Measurements from ENCODE around the gene TOM1. TPM values are rescaled to one million over a fixed set of nuclear protein-coding genes. Genes with fewer than 3 reads are reported as not detected.
A peak's percentile ranks its signal among the peaks of the same experiment; 100 is the strongest.

TOM1 gene
- total RNA-seq, 1 donor from 2014 or later: 16.8 TPM

- peaks cover 49% of the 10 kb centered on the region for H3K36me3 Mint-ChIP-seq (ENCODE audit: low read depth)
- H3K4me1 Mint-ChIP-seq: no peaks in the 10 kb centered on the region
- H3K9me3 Mint-ChIP-seq: no peaks in the 10 kb centered on the region
- intact Hi-C loops (cut with micrococcal nuclease): no loop called here
- no peak overlapping the region for H3K4me3 Mint-ChIP-seq
- H3K27ac Mint-ChIP-seq: no peak overlapping the region
- no peaks in the 10 kb centered on the region for H3K27me3 Mint-ChIP-seq
- DNase-seq: no peak
Measured at GRCh38 chr22:35292786-35293185, 6.9 kb upstream of the TOM1 start.

- peaks cover 2% of the 10 kb centered on the region for H3K27me3 Mint-ChIP-seq
- H3K36me3 Mint-ChIP-seq (ENCODE audit: low read depth): peaks cover 37% of the 10 kb centered on the region
- H3K4me3 Mint-ChIP-seq: no peak overlapping the region
- H3K4me1 Mint-ChIP-seq: peaks cover 19% of the 10 kb centered on the region
- H3K27ac Mint-ChIP-seq: no peak overlapping the region
- intact Hi-C loops (cut with micrococcal nuclease): no loop called here
- no peak for DNase-seq
- no peaks in the 10 kb centered on the region for H3K9me3 Mint-ChIP-seq
Measured at GRCh38 chr22:35296051-35296450, 3.6 kb upstream of the TOM1 start.

GRCh38 chr22:35299217-35299672, 449 bp upstream of the TOM1 start:
- H3K27me3 Mint-ChIP-seq: peaks cover 2% of the 10 kb centered on the region
- intact Hi-C loops (cut with micrococcal nuclease): no loop called here
- no peaks in the 10 kb centered on the region for H3K9me3 Mint-ChIP-seq
- H3K36me3 Mint-ChIP-seq (ENCODE audit: low read depth): peaks cover 20% of the 10 kb centered on the region
- peak overlapping the region; percentile 96 for H3K4me3 Mint-ChIP-seq
- peaks cover 31% of the 10 kb centered on the region for H3K4me1 Mint-ChIP-seq
- peak overlapping the region; percentile 94 for H3K27ac Mint-ChIP-seq
- no peak for DNase-seq

GRCh38 chr22:35301372-35301874, 1.7 kb downstream of the TOM1 start:
- peaks cover 2% of the 10 kb centered on the region for H3K27me3 Mint-ChIP-seq
- H3K9me3 Mint-ChIP-seq: no peaks in the 10 kb centered on the region
- DNase-seq: no peak
- peaks cover 15% of the 10 kb centered on the region for H3K36me3 Mint-ChIP-seq (ENCODE audit: low read depth)
- H3K27ac Mint-ChIP-seq: peak overlapping the region; percentile 78
- intact Hi-C loops (cut with micrococcal nuclease): loop anchor here (2.0 kb wide), 3 partner anchors 45 to 347 kb away; partner anchors contain the start of genes APOL6 and HMGXB4
- H3K4me1 Mint-ChIP-seq: peaks cover 42% of the 10 kb centered on the region
- H3K4me3 Mint-ChIP-seq: peak overlapping the region; percentile 96

- DNase-seq: no peak
- intact Hi-C loops (cut with micrococcal nuclease): no loop called here
- H3K36me3 Mint-ChIP-seq (ENCODE audit: low read depth): peaks cover 11% of the 10 kb centered on the region
- no peaks in the 10 kb centered on the region for H3K9me3 Mint-ChIP-seq
- H3K4me3 Mint-ChIP-seq: peak overlapping the region; percentile 9
- no peak overlapping the region for H3K27ac Mint-ChIP-seq
- H3K4me1 Mint-ChIP-seq: peaks cover 56% of the 10 kb centered on the region
- peaks cover 2% of the 10 kb centered on the region for H3K27me3 Mint-ChIP-seq
Measured at GRCh38 chr22:35303029-35303624, 3.4 kb downstream of the TOM1 start.

GRCh38 chr22:35305525-35306070, 5.9 kb downstream of the TOM1 start:
- Mint-ChIP-seq H3K9me3 (no peaks in the 10 kb centered on the region), H3K27me3 (no peaks in the 10 kb centered on the region), H3K36me3 (ENCODE audit: low read depth) (peaks cover 9% of the 10 kb centered on the region), H3K4me1 (peaks cover 63% of the 10 kb centered on the region), H3K4me3 (no peak overlapping the region), H3K27ac (peak overlapping the region; percentile 34)
- intact Hi-C loops (cut with micrococcal nuclease): no loop called here
- no peak for DNase-seq

GRCh38 chr22:35306350-35306967, 6.8 kb downstream of the TOM1 start:
- H3K9me3 Mint-ChIP-seq: no peaks in the 10 kb centered on the region
- intact Hi-C loops (cut with micrococcal nuclease): no loop called here
- no peaks in the 10 kb centered on the region for H3K27me3 Mint-ChIP-seq
- no peak overlapping the region for H3K4me3 Mint-ChIP-seq
- no peak for DNase-seq
- peaks cover 65% of the 10 kb centered on the region for H3K4me1 Mint-ChIP-seq
- peaks cover 9% of the 10 kb centered on the region for H3K36me3 Mint-ChIP-seq (ENCODE audit: low read depth)
- peak overlapping the region; percentile 21 for H3K27ac Mint-ChIP-seq

GRCh38 chr22:35307372-35307771, 7.7 kb downstream of the TOM1 start:
- no peak overlapping the region for H3K4me3 Mint-ChIP-seq
- H3K36me3 Mint-ChIP-seq (ENCODE audit: low read depth): peaks cover 9% of the 10 kb centered on the region
- intact Hi-C loops (cut with micrococcal nuclease): no loop called here
- peaks cover 68% of the 10 kb centered on the region for H3K4me1 Mint-ChIP-seq
- H3K27ac Mint-ChIP-seq: no peak overlapping the region
- H3K9me3 Mint-ChIP-seq: no peaks in the 10 kb centered on the region
- no peaks in the 10 kb centered on the region for H3K27me3 Mint-ChIP-seq
- DNase-seq: no peak

- intact Hi-C loops (cut with micrococcal nuclease): no loop called here
- H3K36me3 Mint-ChIP-seq (ENCODE audit: low read depth): peaks cover 6% of the 10 kb centered on the region
- no peak for DNase-seq
- no peaks in the 10 kb centered on the region for H3K9me3 Mint-ChIP-seq
- no peak overlapping the region for H3K27ac Mint-ChIP-seq
- peaks cover 71% of the 10 kb centered on the region for H3K4me1 Mint-ChIP-seq
- no peaks in the 10 kb centered on the region for H3K27me3 Mint-ChIP-seq
- no peak overlapping the region for H3K4me3 Mint-ChIP-seq
Measured at GRCh38 chr22:35307892-35308291, 8.2 kb downstream of the TOM1 start.

- Mint-ChIP-seq H3K27ac (peak overlapping the region; percentile 68), H3K4me1 (peaks cover 72% of the 10 kb centered on the region), H3K4me3 (peak overlapping the region; percentile 31), H3K36me3 (ENCODE audit: low read depth) (peaks cover 4% of the 10 kb centered on the region), H3K27me3 (no peaks in the 10 kb centered on the region), H3K9me3 (no peaks in the 10 kb centered on the region)
- DNase-seq: no peak
- intact Hi-C loops (cut with micrococcal nuclease): no loop called here
Measured at GRCh38 chr22:35308480-35309021, 8.9 kb downstream of the TOM1 start.

- no peak overlapping the region for H3K4me3 Mint-ChIP-seq
- no peaks in the 10 kb centered on the region for H3K36me3 Mint-ChIP-seq (ENCODE audit: low read depth)
- intact Hi-C loops (cut with micrococcal nuclease): no loop called here
- H3K27ac Mint-ChIP-seq: peak overlapping the region; percentile 35
- no peaks in the 10 kb centered on the region for H3K9me3 Mint-ChIP-seq
- no peaks in the 10 kb centered on the region for H3K27me3 Mint-ChIP-seq
- H3K4me1 Mint-ChIP-seq: peaks cover 70% of the 10 kb centered on the region
- no peak for DNase-seq
Measured at GRCh38 chr22:35310556-35311550, 11.2 kb downstream of the TOM1 start.

- intact Hi-C loops (cut with micrococcal nuclease): no loop called here
- Mint-ChIP-seq H3K4me3 (no peak overlapping the region), H3K9me3 (no peaks in the 10 kb centered on the region), H3K27ac (peak overlapping the region; percentile 56), H3K27me3 (no peaks in the 10 kb centered on the region), H3K36me3 (ENCODE audit: low read depth) (no peaks in the 10 kb centered on the region), H3K4me1 (peaks cover 68% of the 10 kb centered on the region)
- no peak for DNase-seq
Measured at GRCh38 chr22:35311551-35311999, 11.9 kb downstream of the TOM1 start.
